ENCODE results near the gene ZBED6. TPM values are rescaled to one million over a fixed set of nuclear protein-coding genes. Genes with fewer than 3 reads are reported as not detected.
"Not testable (repeated sequence)": the region's sequence is repeated elsewhere in the genome, so short reads cannot be mapped to it uniquely, and the experiment has no call there.

ZBED6 gene
- total and polyA plus RNA-seq, 4 experiments from 2014 or later: 0.29 to 29.3 (median 13.5) TPM

DNA sequence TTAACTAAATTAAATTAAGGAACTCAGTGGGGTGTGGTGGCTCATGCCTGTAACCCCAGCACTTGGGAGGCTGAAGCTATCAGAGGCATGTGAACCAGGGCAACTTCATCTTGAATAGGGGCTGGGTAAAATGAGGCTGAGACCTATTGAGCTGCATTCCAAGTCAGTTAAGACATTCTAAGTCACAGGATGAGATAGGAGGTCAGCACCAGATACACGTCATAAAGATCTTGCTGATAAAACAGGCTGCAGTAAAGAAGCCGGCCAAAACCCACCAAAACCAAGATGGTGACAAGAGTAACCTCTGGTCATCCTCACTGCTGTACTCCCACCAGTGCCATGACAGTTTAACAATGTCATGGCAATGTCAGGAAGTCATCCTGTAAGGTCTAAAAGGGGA lies 36.7 kb upstream of the ZBED6 start:
- intact Hi-C loops (cut with micrococcal nuclease); H3K36me3 Mint-ChIP-seq; H3K27ac Mint-ChIP-seq; H3K9me3 ChIP-seq (ENCODE audit: control insufficient read depth in 1 of 2, low read length in 2 of 2); H3K27me3 Mint-ChIP-seq; H3K36me3 ChIP-seq (ENCODE audit: insufficient read depth, low read length); H3K27me3 ChIP-seq (ENCODE audit: insufficient read depth, low read length); H3K27ac ChIP-seq (ENCODE audit: low read depth, low read length); CTCF ChIA-PET (ENCODE audit: partially characterized antibody); H3K4me3 Mint-ChIP-seq; H3K4me3 ChIP-seq (ENCODE audit: low read length in 2 of 2); POLR2A ChIA-PET (ENCODE audit: partially characterized antibody); DNase-seq; H3K9me3 Mint-ChIP-seq: not testable (repeated sequence)
- peaks cover 24 to 56% (median 37%) of the 10 kb centered on the region in 4 donors for H3K4me1 Mint-ChIP-seq
- H3K4me1 ChIP-seq (ENCODE audit: insufficient read depth, low read length): peaks cover 52% of the 10 kb centered on the region

DNA sequence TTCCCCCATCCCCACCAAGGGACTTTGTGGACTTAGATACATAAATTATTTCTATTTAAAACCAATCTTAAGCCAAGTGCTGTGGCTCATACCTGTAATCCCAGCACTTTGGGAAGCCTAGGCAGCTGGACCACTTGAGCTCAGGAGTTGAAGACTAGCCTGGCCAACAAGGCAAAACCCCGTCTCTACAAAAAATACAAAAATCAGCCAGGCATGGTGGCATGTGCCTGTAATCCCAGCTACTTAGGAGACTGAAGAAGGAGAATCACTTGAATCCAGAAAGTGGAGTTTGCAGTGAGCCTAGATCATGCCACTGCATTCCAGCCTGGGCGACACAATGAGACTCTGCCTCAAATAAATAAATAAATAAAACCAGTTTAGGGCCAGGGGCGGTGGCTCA lies 34.9 kb upstream of the ZBED6 start:
- Histone ChIP-seq H3K36me3 (ENCODE audit: insufficient read depth, low read length) (no peaks in the 10 kb centered on the region), H3K9me3 (ENCODE audit: control insufficient read depth in 1 of 2, low read length in 2 of 2) (no peaks in the 10 kb centered on the region), H3K27ac (ENCODE audit: low read depth, low read length) (no peak overlapping the region), H3K4me3 (ENCODE audit: low read length in 2 of 2) (no peak overlapping the region), H3K27me3 (ENCODE audit: insufficient read depth, low read length) (no peaks in the 10 kb centered on the region), H3K4me1 (ENCODE audit: insufficient read depth, low read length) (peaks cover 47% of the 10 kb centered on the region)
- ChIA-PET POLR2A (ENCODE audit: partially characterized antibody) (no interaction called here), CTCF (ENCODE audit: partially characterized antibody) (no interaction called here)
- no peak for DNase-seq
- Mint-ChIP-seq H3K4me3 (no peak overlapping the region), H3K27me3 (no peaks in the 10 kb centered on the region), H3K36me3 (peaks cover 0 to 6% of the 10 kb centered on the region in 2 donors), H3K4me1 (peaks cover 24 to 55% (median 39%) of the 10 kb centered on the region in 4 donors), H3K27ac (peak overlapping the region in 3 of 7 donors; percentile 23 to 61 (median 42)), H3K9me3 (no peaks in the 10 kb centered on the region)
- intact Hi-C loops (cut with micrococcal nuclease): loop anchor here (10.0 kb wide), 1 partner anchor 256 kb away; no protein-coding TSS in a partner anchor

DNA sequence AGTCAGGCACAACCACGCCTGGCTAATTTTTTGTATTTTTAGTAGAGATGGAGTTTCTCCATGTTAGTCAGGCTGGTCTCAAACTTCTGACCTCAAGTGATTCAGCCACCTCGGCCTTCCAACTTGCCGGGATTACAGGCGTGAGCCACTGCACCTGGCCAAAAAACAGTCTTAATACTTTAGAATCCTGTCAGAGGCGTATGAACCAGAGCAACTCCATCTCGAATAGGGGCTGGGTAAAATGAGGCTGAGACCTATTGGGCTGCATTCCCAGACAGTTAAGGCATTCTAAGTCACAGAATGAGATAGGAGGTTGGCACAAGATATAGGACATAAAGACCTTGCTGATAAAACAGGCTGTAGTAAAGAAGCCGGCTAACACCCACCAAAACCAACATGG lies 33.5 kb upstream of the ZBED6 start:
- H3K27me3 Mint-ChIP-seq; H3K36me3 ChIP-seq (ENCODE audit: insufficient read depth, low read length); DNase-seq; POLR2A ChIA-PET (ENCODE audit: partially characterized antibody); H3K9me3 ChIP-seq (ENCODE audit: control insufficient read depth in 1 of 2, low read length in 2 of 2); H3K9me3 Mint-ChIP-seq; H3K27me3 ChIP-seq (ENCODE audit: insufficient read depth, low read length); H3K4me3 ChIP-seq (ENCODE audit: low read length in 2 of 2); H3K27ac ChIP-seq (ENCODE audit: low read depth, low read length): not testable (repeated sequence)
- Mint-ChIP-seq H3K4me3 (peak overlapping the region in 1 of 8 donors; percentile 52), H3K4me1 (peaks cover 19 to 44% (median 34%) of the 10 kb centered on the region in 4 donors), H3K36me3 (peaks cover 0 to 12% of the 10 kb centered on the region in 2 donors), H3K27ac (peak overlapping the region; percentile 29 to 98 (median 74))
- CTCF ChIA-PET (ENCODE audit: partially characterized antibody): interaction anchor here (0.7 kb wide), 1 partner anchor 116 kb away, joined by 3 read pairs; no protein-coding TSS in a partner anchor
- peaks cover 38% of the 10 kb centered on the region for H3K4me1 ChIP-seq (ENCODE audit: insufficient read depth, low read length)
- intact Hi-C loops (cut with micrococcal nuclease): loop anchor here (10.0 kb wide), 1 partner anchor 257 kb away; no protein-coding TSS in a partner anchor

DNA sequence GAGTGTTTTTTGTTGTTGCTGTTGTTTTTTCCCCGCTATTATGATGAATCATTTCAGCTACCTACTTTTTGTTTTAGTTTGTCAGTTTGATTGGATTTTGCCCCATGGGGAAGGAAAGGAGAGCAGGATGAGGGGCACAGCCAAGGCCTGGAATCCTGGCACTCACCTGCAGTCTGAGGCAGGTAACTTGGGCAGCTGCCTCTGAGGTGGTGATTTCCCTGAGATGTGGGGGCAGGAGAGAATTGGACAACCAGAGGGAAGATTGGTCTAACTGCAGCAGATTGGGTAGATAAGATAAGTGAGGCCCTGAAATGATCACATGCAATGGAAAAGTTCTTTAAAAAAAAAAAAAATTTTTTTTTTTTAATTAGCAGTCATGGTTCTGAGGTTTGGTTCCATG lies 31.9 kb upstream of the ZBED6 start:
- peak overlapping the region; percentile 90 for H3K27ac ChIP-seq (ENCODE audit: low read depth, low read length)
- ChIA-PET CTCF (ENCODE audit: partially characterized antibody) (interaction anchor here (0.6 to 3.1 kb wide), 4 partner anchors 21 to 154 kb away, joined by 3 to 21 read pairs (median 6); no protein-coding TSS in a partner anchor), POLR2A (ENCODE audit: partially characterized antibody) (interaction anchor here (1.0 to 4.1 kb wide), 11 partner anchors 9 to 156 kb away, joined by 3 to 69 read pairs (median 6); partner anchors contain the start of gene ATP2B4)
- H3K4me3 ChIP-seq (ENCODE audit: low read length in 2 of 2): no peak overlapping the region
- H3K9me3 Mint-ChIP-seq: no peaks in the 10 kb centered on the region
- H3K36me3 Mint-ChIP-seq: peaks cover 5 to 16% of the 10 kb centered on the region in 2 donors
- H3K4me1 ChIP-seq (ENCODE audit: insufficient read depth, low read length): peaks cover 53% of the 10 kb centered on the region
- H3K9me3 ChIP-seq (ENCODE audit: control insufficient read depth in 1 of 2, low read length in 2 of 2): no peaks in the 10 kb centered on the region
- no peaks in the 10 kb centered on the region for H3K27me3 ChIP-seq (ENCODE audit: insufficient read depth, low read length)
- H3K36me3 ChIP-seq (ENCODE audit: insufficient read depth, low read length): peaks cover 2% of the 10 kb centered on the region
- DNase-seq: peak in 1 of 5 donors; percentile 64
- peak overlapping the region in 6 of 8 donors; percentile 22 to 73 (median 60) for H3K4me3 Mint-ChIP-seq
- intact Hi-C loops (cut with micrococcal nuclease): loop anchor here (10.0 kb wide), 1 partner anchor 259 kb away; no protein-coding TSS in a partner anchor
- peak overlapping the region; percentile 97 to 99 (median 98) for H3K27ac Mint-ChIP-seq
- H3K27me3 Mint-ChIP-seq: no peaks in the 10 kb centered on the region
- H3K4me1 Mint-ChIP-seq: peaks cover 28 to 59% (median 40%) of the 10 kb centered on the region in 4 donors

DNA sequence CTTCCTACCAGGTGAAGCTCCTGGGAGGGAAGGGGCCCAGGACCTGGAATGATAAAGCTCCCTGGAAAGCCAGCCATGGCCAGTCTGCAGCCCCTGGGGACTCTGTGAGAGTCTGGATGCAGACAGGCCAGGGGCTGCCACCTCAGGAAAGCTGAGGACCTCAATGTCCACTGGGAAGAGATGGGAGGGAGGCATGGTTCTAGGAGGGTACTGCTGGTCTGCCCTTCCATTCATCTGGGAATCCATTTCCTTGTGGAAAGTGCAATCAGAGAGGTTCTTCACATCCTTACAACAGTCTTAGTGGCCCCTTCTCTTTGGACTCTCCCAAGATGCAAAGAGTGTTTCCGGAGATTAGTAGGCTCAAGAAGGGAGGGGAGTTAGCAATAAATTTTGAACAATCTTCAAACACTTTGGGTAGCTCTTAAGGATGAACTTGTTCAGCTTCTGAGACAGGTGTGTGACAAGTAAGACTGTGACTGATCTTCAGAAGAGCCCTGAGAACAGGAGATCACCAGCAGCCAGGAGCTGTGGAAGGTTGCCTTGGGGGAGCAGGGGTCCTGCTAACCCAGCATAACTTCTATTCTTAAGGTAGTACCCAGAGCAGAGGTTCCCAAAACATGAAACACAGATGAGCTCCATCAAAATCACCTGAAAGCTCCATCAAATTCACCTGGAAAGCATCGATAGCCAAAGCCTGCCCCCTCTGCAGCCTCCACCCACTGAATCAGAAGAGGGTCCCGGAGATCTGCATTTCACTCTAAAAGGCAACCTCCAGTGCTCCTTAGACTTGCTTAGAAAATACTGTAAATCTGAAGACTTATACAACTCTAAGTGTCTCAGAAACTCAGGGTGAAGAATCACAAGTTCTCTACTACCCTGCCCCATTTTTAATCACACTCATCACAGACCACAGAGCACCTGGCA lies 31.1 kb upstream of the ZBED6 start:
- intact Hi-C loops (cut with micrococcal nuclease): loop anchor here (1.0 to 10.0 kb wide), 8 partner anchors 10 to 437 kb away; partner anchors contain the start of genes ATP2B4, ZBED6 and ZC3H11A
- ChIA-PET POLR2A (ENCODE audit: partially characterized antibody) (interaction anchor here (0.7 to 4.1 kb wide), 50 partner anchors 9 to 752 kb away, joined by 3 to 69 read pairs (median 5); partner anchors contain the start of genes ATP2B4, ETNK2 and MDM4), CTCF (ENCODE audit: partially characterized antibody) (interaction anchor here (0.6 to 3.1 kb wide), 16 partner anchors 12 to 497 kb away, joined by 3 to 21 read pairs (median 4); partner anchors contain the start of gene ATP2B4)
- Histone ChIP-seq H3K4me1 (ENCODE audit: insufficient read depth, low read length) (peaks cover 55% of the 10 kb centered on the region), H3K36me3 (ENCODE audit: insufficient read depth, low read length) (peaks cover 5% of the 10 kb centered on the region), H3K27ac (ENCODE audit: low read depth, low read length) (peak overlapping the region; percentile 90), H3K4me3 (ENCODE audit: low read length in 2 of 2) (peak overlapping the region in 1 of 2 donors; percentile 87), H3K9me3 (ENCODE audit: control insufficient read depth in 1 of 2, low read length in 2 of 2) (no peaks in the 10 kb centered on the region), H3K27me3 (ENCODE audit: insufficient read depth, low read length) (no peaks in the 10 kb centered on the region)
- H3K4me1 Mint-ChIP-seq: peaks cover 33 to 65% (median 45%) of the 10 kb centered on the region in 4 donors
- H3K4me3 Mint-ChIP-seq: peak overlapping the region; percentile 94 to 99 (median 98)
- DNase-seq: peak in 1 of 5 donors; percentile 24
- H3K27ac Mint-ChIP-seq: peak overlapping the region; percentile 97 to 99 (median 98)
- H3K27me3 Mint-ChIP-seq: no peaks in the 10 kb centered on the region
- H3K36me3 Mint-ChIP-seq: peaks cover 10 to 22% of the 10 kb centered on the region in 2 donors
- no peaks in the 10 kb centered on the region for H3K9me3 Mint-ChIP-seq

DNA sequence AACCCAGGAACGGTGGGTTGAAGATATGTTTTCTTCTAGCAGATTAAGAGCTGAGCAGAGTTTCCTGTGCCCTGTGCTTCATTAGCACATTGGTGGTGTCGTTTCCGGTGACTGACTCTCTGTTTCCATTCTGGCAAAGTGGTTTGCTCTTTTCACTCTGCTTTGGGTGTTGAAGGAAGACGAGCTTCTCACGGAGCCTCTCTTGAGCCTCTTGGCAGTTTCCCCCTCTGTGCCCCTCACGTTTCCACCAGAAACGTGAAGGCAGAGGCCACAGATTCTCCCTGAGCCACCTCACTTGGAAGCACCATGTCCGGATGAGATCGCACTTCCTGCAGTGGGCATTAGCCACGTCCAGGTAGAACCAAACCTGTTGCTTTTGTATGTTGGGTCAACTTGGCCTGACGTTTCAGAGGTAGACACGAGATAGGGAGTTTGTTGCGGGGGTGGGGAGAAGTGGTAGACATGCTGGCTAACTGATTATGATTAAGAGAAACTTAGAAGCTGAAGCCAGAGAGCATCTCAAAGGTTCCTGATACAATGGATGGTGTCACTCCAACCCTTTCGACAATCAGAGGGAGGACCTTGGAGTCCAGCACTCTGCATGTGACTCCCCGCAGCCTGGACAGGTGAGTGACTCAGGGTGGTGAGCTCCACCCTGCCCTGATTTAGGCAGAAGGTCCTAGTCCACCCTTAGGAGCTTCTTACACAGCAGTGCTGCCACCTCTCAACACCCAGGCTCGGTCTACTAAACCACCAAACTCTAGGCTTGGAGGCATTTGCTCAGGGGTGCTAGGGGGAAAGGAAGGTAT lies 30.2 kb upstream of the ZBED6 start, which contains the start of gene LAX1:
TSS of gene LAX1 (plus strand) at position 155 of the 809 bp plus-strand sequence. CDS start at position 538, 383 bp downstream.
- Mint-ChIP-seq H3K27ac (peak within 1 kb of the TSS; percentile 97 to 99 (median 98)), H3K27me3 (no peaks in the 10 kb centered on the region), H3K4me3 (peak within 1 kb of the TSS; percentile 94 to 99 (median 98)), H3K4me1 (peaks cover 31 to 68% (median 50%) of the 10 kb centered on the region in 4 donors), H3K36me3 (peaks cover 11 to 23% of the 10 kb centered on the region in 2 donors), H3K9me3 (no peaks in the 10 kb centered on the region)
- H3K4me1 ChIP-seq (ENCODE audit: insufficient read depth, low read length): peaks cover 55% of the 10 kb centered on the region
- H3K27ac ChIP-seq (ENCODE audit: low read depth, low read length): peak within 1 kb of the TSS; percentile 90
- ChIA-PET CTCF (ENCODE audit: partially characterized antibody) (interaction anchor here (0.7 to 3.1 kb wide), 17 partner anchors 12 to 498 kb away, joined by 3 to 21 read pairs (median 4); partner anchors contain the start of gene ATP2B4), POLR2A (ENCODE audit: partially characterized antibody) (interaction anchor here (0.6 to 4.1 kb wide), 50 partner anchors 8 to 751 kb away, joined by 3 to 69 read pairs (median 5); partner anchors contain the start of genes ATP2B4, BTG2, ETNK2 and MDM4)
- H3K27me3 ChIP-seq (ENCODE audit: insufficient read depth, low read length): no peaks in the 10 kb centered on the region
- H3K36me3 ChIP-seq (ENCODE audit: insufficient read depth, low read length): peaks cover 5% of the 10 kb centered on the region
- intact Hi-C loops (cut with micrococcal nuclease): loop anchor here (1.0 to 10.0 kb wide), 8 partner anchors 11 to 438 kb away; partner anchors contain the start of genes ATP2B4, ZBED6 and ZC3H11A
- DNase-seq: peak; percentile 80 to 94 (median 85)
- H3K9me3 ChIP-seq (ENCODE audit: control insufficient read depth in 1 of 2, low read length in 2 of 2): no peaks in the 10 kb centered on the region
- peak within 1 kb of the TSS; percentile 87 for H3K4me3 ChIP-seq (ENCODE audit: low read length in 2 of 2)
